Uterus (tissue), 2 donors: ENCODE results near the gene PLEKHA1.

Experiments used
- CTCF ChIP-seq, 4 experiments: fragments of 200-600 bp in 2 of 4; fragments of 450-650 bp in 2 of 4; sonication (generic) in 2 of 4; IDR thresholded peaks; one replicate each; pipeline ENCODE4 v1.5.1; 2016 to 2019; ENCODE audit warnings: antibody characterized with exemption in 4 of 4, mild to moderate bottlenecking in 2 of 4, moderate library complexity in 1 of 4
- POLR2A ChIP-seq, 2 donors: fragments of 450-650 bp; IDR thresholded peaks; one replicate each; pipeline ENCODE4 v1.6.1; 2016; ENCODE audit warnings: antibody characterized with exemption in 2 of 2, mild to moderate bottlenecking in 1 of 2, moderate library complexity in 1 of 2

- TF ChIP-seq CTCF (IDR thresholded peaks at IDR 0.05) (no peak), POLR2A (IDR thresholded peaks at IDR 0.05) (no peak)
These were observed 30.1 kb downstream of the PLEKHA1 start for GRCh38 chr10:122404576-122404975.
